Skin epidermis (tissue), 12 donors: ENCODE results near the gene CERS6.
"Not testable (repeated sequence)": the region's sequence is repeated elsewhere in the genome, so short reads cannot be mapped to it uniquely, and the experiment has no call there.

Experiments used
- H3K27ac ChIP-seq, 21 experiments: fragments of 200-600 bp; sonication (generic) in 11 of 21; one replicate each; pipeline ENCODE4 v1.5.0; 2020; ENCODE audit warnings: mild to moderate bottlenecking in 3 of 21, inconsistent platforms in 2 of 21, moderate library complexity in 2 of 21
- H3K4me3 ChIP-seq, 7 experiments: fragments of 200-600 bp; sonication (generic) in 2 of 7; one replicate each; pipeline ENCODE4 v1.5.0; 2020; ENCODE audit warnings: inconsistent platforms in 2 of 7, mild to moderate bottlenecking in 2 of 7, moderate library complexity in 1 of 7

CERS6 gene, protein sequence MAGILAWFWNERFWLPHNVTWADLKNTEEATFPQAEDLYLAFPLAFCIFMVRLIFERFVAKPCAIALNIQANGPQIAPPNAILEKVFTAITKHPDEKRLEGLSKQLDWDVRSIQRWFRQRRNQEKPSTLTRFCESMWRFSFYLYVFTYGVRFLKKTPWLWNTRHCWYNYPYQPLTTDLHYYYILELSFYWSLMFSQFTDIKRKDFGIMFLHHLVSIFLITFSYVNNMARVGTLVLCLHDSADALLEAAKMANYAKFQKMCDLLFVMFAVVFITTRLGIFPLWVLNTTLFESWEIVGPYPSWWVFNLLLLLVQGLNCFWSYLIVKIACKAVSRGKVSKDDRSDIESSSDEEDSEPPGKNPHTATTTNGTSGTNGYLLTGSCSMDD

DNA sequence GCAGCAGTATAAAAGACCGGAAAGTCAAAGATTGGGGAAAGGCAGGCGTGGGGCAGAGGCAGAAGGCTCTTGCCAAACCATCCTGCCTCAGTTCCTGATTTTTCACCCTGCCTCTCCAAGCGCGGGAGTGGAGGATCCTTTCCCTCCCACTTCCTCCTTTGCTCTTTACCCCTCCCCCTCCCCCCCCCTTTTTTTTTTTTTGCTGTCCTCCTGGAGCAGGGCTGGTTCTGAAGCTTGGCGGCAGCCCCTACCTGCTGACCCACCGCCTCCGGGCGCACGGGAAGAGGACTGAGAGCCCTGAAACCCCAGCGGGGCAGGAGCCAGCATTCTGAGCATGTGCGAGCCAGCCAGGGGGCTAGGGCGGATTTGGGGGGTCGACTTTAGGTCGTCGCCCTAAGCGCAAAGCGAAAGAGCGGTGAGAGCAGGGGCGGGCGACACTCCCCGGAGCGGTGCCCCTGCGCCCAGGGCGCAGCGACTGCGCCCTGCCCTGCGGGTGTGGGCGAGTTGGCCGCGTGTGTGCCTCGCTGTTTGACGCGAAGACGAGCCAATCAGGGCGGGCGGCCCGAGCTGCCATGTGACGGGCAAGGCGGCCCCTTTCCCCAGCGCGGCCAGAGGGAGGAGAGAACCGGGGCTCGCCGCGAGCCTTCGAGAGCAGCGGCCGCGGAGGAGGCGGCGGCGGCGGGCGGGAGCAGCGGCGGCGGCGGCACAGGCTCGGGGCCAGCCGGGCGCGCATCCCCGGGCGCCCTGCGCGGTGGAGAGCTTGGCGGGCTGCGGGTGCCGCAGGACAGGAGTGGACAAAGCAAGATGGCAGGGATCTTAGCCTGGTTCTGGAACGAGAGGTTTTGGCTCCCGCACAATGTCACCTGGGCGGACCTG is at the start of gene CERS6:
Gene CERS6 (plus strand): TSS at position 628 of the 876 bp plus-strand sequence. CDS start 177 bp downstream, at position 805.
- Histone ChIP-seq H3K27ac (peak within 1 kb of the TSS; percentile 59 to 91 (median 87)), H3K4me3 (peak within 1 kb of the TSS; percentile 77 to 92 (median 86))

- H3K4me3 ChIP-seq, H3K27ac ChIP-seq: not testable (repeated sequence)
These were observed 43.8 kb upstream of the CERS6 start for GRCh38 chr2:168412301-168412700.

- not testable (repeated sequence) for H3K27ac ChIP-seq, H3K4me3 ChIP-seq
These were observed 43.0 kb upstream of the CERS6 start for GRCh38 chr2:168413101-168413500.

GRCh38 chr2:168416555-168416954 is 39.5 kb upstream of the CERS6 start:
- H3K27ac ChIP-seq, result no peak overlapping the region
- no peak overlapping the region for H3K4me3 ChIP-seq

DNA sequence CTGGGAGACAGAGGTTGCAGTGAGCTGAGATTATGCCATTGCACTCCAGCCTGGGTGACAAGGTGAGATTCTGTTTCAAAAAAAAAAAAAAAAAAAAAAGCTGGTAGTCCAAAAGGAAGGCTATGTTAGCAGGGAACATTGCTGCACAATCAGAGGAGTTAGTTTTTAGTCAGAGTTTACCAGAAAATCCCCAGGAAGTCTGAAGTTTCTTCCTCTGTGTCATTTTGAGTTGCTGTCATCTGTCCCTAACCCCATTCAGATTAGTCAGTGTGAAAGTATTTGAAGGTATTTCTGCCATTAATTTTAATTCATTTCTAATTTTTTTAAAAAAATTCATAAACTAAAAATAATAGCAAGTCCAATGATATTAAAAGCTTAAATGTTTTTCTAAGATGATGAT is 33.5 kb upstream of the CERS6 start:
- no peak overlapping the region for H3K4me3 ChIP-seq
- no peak overlapping the region for H3K27ac ChIP-seq

GRCh38 chr2:168424112-168424951 is 31.7 kb upstream of the CERS6 start:
- Histone ChIP-seq H3K27ac (no peak overlapping the region), H3K4me3 (no peak overlapping the region)

DNA sequence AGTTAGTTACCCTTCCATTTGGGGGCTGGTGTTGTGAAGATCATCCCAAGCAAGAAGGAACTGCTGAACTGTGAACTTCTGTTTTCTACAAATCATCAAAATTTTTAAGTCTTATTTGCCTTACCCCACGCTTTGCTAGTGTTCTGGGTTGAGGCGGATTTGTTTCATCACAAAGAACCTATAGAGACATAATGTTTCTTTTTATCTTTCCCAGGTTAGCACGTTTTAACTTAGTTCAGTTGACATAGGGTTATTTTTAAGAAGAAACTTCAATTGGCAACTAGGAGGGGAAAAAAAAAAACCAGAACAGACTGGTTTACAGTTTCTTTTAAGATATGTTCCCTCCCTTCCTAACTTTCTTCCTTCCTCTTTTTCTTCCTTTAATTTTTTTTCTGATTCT is 31.1 kb upstream of the CERS6 start:
- Histone ChIP-seq H3K27ac (no peak overlapping the region), H3K4me3 (no peak overlapping the region)

GRCh38 chr2:168426861-168427260 is 29.2 kb upstream of the CERS6 start:
- H3K4me3 ChIP-seq, result no peak overlapping the region
- H3K27ac ChIP-seq, result no peak overlapping the region

DNA sequence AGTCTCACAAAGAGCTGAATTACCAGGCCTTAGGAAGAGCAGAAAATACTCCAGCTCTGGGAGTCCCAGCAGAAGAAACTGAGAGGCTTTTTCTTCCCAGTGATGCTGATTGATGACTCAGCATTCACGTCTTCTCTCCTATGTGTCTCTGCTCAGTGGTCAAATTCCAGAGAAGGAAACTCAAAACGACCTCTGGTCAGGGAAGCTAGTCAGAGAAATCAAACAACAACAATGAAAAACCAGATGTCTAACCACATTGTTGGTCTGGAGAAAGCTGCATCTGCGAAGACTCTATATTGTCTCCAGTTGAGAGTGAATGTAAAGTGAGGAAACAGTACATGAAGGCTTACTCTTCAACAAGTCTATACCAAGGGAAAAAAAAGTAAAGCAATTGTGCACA is 28.6 kb upstream of the CERS6 start:
- no peak overlapping the region for H3K27ac ChIP-seq
- H3K4me3 ChIP-seq, result no peak overlapping the region

- Histone ChIP-seq H3K27ac (no peak overlapping the region), H3K4me3 (no peak overlapping the region)
These were observed 27.6 kb upstream of the CERS6 start for GRCh38 chr2:168428431-168428830.

DNA sequence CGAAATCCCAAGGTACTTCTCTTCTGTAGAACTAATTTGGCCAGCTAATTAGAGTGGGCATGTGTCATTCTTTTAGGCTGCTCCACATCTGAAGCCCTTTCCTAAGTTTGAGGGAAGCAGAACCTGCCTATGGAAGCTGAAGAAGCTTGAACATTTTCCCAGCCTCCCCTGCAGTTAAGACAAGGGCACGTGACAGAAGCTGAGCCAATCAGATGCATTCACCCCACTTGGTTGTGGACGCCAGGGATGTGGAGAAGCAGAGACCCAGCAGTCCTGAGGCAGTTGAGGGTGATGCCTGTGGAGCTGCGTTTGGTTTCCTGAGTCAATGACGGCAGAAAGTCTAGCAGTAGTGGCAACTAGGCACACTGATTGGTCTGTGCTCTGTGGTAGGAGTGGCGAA is 26.1 kb upstream of the CERS6 start:
- Histone ChIP-seq H3K27ac (no peak overlapping the region), H3K4me3 (no peak overlapping the region)

DNA sequence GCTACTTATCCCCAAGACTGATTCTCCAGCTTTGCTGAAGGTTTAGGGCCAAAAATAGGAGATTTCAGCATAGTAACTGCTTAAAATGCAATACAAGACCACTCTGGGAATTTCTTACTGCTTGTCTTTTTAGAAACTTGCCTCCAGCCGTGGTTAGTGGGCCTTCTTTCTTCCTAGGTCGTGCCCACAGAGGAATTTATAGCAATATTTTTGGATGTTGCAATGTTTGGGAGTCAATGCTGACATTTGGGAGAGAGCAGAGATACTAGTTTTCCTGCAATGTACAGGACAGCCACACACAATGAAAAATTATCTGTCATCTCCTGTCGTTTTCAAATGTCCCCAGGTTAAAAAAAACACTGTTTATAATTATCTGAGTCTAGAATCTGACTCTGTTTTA is 25.6 kb upstream of the CERS6 start:
- no peak overlapping the region for H3K4me3 ChIP-seq
- no peak overlapping the region for H3K27ac ChIP-seq

DNA sequence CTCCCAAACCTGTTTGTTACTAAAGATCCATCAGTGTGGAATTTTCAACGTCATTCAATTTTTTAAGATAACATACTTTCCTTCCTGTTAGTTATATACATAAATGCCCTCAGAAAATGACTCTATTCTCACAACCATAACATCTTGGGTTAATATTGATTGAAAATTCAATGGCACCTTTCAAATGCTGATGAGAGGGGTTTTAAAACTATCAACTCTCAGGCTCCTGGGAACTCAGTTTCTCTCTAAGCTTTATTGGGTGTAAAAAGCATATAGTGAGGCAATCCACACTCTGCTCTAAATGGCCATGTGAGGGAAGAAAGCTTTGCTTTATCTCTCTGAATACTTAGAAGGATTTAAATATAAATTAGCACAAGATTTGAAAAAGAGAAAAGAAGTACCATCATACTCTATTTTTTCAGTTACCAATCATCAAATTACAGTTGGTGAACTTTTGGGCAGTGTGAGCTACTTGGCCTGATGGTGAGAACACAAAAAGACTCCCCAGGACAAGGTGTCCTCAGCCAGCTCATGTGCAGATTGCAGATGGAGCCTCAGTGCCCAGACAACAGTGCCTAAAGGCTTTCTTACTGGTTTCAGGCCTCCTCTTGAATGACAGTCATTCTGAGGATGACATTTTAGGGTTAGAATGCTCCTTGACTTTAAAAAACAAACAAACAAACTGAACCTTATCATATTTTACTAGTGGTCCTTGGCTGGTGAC is 24.6 kb upstream of the CERS6 start:
- no peak overlapping the region for H3K27ac ChIP-seq
- no peak overlapping the region for H3K4me3 ChIP-seq

- no peak overlapping the region for H3K27ac ChIP-seq
- no peak overlapping the region for H3K4me3 ChIP-seq
These were observed 24.0 kb upstream of the CERS6 start for GRCh38 chr2:168432100-168432499.

DNA sequence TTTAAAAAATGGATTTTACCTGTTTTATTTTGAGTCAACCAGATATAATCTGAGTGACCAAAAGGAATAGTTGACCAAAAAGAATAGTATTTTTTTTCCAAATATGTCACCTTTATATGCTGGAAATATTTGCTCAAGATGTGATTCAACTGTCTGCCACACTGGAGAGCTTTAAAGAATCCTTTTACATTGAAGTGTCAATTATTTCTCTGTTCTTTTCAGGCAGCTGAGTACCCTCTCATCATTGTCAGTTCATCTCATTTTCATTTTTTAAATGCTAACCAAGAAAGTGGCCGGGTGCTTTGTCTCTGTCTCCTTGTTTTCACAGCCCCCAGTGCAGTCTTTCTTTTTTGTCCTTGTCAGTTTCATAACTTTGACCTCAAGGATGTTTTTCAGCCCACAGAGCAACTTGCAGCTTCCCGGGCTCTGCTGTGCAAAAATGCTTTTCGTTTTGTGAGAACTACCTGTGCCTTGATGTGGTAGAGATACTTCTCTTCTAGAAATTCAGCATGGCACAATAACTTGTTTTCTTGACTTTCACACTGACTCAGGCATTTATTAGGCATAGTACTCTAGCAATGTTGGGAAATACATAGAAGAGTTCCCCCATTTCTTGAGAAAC is 23.4 kb upstream of the CERS6 start:
- no peak overlapping the region for H3K4me3 ChIP-seq
- H3K27ac ChIP-seq, result no peak overlapping the region

DNA sequence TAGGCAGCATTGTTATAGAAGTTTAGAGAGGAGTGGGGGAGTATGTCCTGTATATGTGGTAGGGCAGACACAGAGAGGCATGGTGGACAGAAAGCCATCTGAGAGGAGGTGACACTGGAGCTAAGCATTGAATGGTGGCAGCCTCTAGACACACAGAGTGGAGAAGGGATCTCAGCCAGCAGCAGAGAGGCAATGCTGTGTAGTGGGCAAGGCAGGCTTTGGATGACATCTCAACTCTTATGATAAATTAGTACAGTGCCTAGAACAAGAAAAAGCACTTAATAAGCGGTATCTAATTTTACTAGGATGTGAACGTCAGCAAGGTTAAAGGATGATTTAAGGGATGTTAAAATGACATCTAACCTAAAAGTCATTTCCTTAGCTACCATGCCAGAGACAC is 22.5 kb upstream of the CERS6 start:
- H3K27ac ChIP-seq, result no peak overlapping the region
- no peak overlapping the region for H3K4me3 ChIP-seq

GRCh38 chr2:168434146-168434545 is 21.9 kb upstream of the CERS6 start:
- no peak overlapping the region for H3K4me3 ChIP-seq
- H3K27ac ChIP-seq, result no peak overlapping the region

- no peak overlapping the region for H3K4me3 ChIP-seq
- no peak overlapping the region for H3K27ac ChIP-seq
These were observed 19.2 kb upstream of the CERS6 start for GRCh38 chr2:168436840-168437239.

- H3K4me3 ChIP-seq, result no peak overlapping the region
- no peak overlapping the region for H3K27ac ChIP-seq
These were observed 17.5 kb upstream of the CERS6 start for GRCh38 chr2:168438553-168438952.
